NB4 (cell line): ENCODE results near the gene ZCCHC9.

Experiments
- DNase-seq: peaks from one replicate; pipeline ENCODE4 v3.0.0; 2010; ENCODE audit warnings: low read depth
- H3K4me3 ChIP-seq: one replicate; pipeline ENCODE4 v1.5.1; 2011; ENCODE audit warnings: mild to moderate bottlenecking, low read depth, low read length, moderate library complexity
- CTCF ChIP-seq: IDR thresholded peaks from one replicate; pipeline ENCODE4 v1.5.1; 2012; ENCODE audit warnings: low read depth, low read length
- MYC ChIP-seq: IDR thresholded peaks from 2 replicates; pipeline ENCODE4 v1.6.1; 2011; ENCODE audit warnings: low read depth, low read length
- POLR2A ChIP-seq: IDR thresholded peaks from 2 replicates; pipeline ENCODE4 v1.6.1; 2011; ENCODE audit warnings: mild to moderate bottlenecking; ENCODE audit not compliant: insufficient read length; ENCODE audit errors: extremely low read depth
- TF ChIP-seq, protein P1 (sequence below): IDR thresholded peaks from 2 replicates; pipeline ENCODE4 v1.6.1; 2011; ENCODE audit warnings: low read depth, low read length

The ZCCHC9 gene

GRCh38 chr5:81265101-81265500, 36.3 kb upstream of the ZCCHC9 start:
- DNase-seq, result no peak
- TF ChIP-seq MYC, result no peak
- no peak for TF ChIP-seq POLR2A
- TF ChIP-seq CTCF, result no peak
- TF ChIP-seq, protein P1, sequence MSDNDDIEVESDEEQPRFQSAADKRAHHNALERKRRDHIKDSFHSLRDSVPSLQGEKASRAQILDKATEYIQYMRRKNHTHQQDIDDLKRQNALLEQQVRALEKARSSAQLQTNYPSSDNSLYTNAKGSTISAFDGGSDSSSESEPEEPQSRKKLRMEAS, result no peak
- H3K4me3 ChIP-seq, result no peak overlapping the region

- peak; percentile 14 for DNase-seq
Measured at GRCh38 chr5:81268521-81269196, 32.7 kb upstream of the ZCCHC9 start.

GRCh38 chr5:81269751-81270393, 31.5 kb upstream of the ZCCHC9 start:
- DNase-seq, result peak; percentile 70
- peak overlapping the region; percentile 25 for H3K4me3 ChIP-seq
- TF ChIP-seq, protein P1, result no peak
- TF ChIP-seq POLR2A, result no peak
- TF ChIP-seq CTCF, result no peak
- no peak for TF ChIP-seq MYC

More at GRCh38 chr5:81268521-81269196, 32.7 kb upstream of the ZCCHC9 start:
- TF ChIP-seq POLR2A, result no peak
- TF ChIP-seq CTCF, result no peak
- TF ChIP-seq MYC, result no peak
- TF ChIP-seq, protein P1, result no peak
- H3K4me3 ChIP-seq, result no peak overlapping the region

DNA sequence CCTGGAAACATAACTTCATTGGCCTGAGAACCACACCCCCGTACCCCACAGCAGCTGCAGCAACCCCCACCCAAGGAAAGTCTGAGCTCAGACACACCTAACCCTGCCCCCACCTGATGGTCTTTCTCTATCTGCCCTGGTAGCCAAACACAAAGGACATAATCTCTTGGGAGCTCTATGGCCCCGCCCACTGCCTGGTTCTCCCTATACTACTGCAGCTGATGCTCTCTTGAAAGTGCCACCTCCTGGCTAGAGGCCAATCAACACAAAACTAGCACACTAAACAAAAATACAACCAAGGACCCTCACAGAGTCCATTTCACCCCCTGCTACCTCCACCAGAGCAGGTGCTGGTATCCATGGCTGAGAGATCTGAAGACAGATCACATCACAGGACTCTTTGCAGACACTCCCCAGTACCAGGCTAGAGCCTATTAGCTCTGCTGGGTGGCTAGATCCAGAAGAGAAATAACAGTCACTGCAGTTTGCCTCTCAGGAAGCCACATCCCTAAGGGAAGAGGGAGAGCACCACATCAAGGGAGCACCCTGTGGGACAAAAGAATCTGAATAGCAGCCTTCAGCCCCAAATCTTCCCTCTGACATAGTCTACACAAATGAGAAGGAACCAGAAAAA, 30.9 kb upstream of the ZCCHC9 start:
- peak; percentile 65 for DNase-seq
- H3K4me3 ChIP-seq, result peak overlapping the region; percentile 25

GRCh38 chr5:81283976-81284375, 17.4 kb upstream of the ZCCHC9 start:
- DNase-seq, result no peak
- no peak overlapping the region for H3K4me3 ChIP-seq
- TF ChIP-seq POLR2A, result no peak
- no peak for TF ChIP-seq MYC
- TF ChIP-seq, protein P1, result no peak
- no peak for TF ChIP-seq CTCF

DNA sequence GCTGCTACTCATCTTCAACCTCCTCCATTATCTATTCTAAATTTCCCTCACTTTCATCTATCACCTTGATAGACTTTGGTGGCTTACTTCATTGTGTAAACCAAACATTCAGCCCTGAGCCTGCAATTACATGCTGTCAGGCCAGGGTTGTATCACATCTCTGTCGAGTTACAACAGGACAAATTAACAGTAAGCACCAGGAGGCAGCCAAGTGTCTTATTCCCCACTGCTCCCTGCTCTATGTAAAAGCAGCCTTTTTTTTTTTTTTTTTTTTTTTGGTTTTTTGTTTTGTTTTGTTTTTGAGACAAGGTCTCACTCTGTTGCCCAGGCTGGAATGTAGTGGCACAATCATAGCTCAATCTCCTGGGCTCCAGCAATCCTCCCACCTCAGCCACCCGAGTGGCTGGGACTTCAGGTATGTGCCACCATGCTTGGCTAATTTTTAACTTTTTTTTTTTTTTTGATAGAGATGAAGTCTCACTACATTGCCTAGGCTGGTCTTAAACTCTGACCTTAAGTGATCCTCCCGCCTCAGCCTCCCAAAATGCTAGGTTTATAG, 15.2 kb upstream of the ZCCHC9 start:
- TF ChIP-seq MYC (no peak), POLR2A (no peak), CTCF (no peak)
- TF ChIP-seq, protein P1, result no peak
- no peak overlapping the region for H3K4me3 ChIP-seq
- no peak for DNase-seq
